ENCODE results near the gene ACBD4. TPM values are rescaled to one million over a fixed set of nuclear protein-coding genes. Genes with fewer than 3 reads are reported as not detected.

The ACBD4 gene
- total RNA-seq, 1 donor from 2014 or later: 20.6 TPM

- POLR2A ChIA-PET: interaction anchor here (0.6 to 8.7 kb wide), 26 partner anchors 12 to 394 kb away, joined by 3 to 703 read pairs (median 14); partner anchors contain the start of genes ACBD4, DCAKD, EFTUD2 and FMNL1
- H3K36me3 Mint-ChIP-seq (ENCODE audit: low read depth): peaks cover 19% of the 10 kb centered on the region
- no peaks in the 10 kb centered on the region for H3K9me3 Mint-ChIP-seq
- H3K4me1 Mint-ChIP-seq: peaks cover 53% of the 10 kb centered on the region
- H3K27ac Mint-ChIP-seq: peak overlapping the region; percentile 100
- H3K4me3 Mint-ChIP-seq: peak overlapping the region; percentile 96
- no peak for TF ChIP-seq CTCF (IDR thresholded peaks at IDR 0.05)
- DNase-seq (no peak), ATAC-seq (ENCODE audit: low read depth) (no peak)
- CTCF ChIA-PET: interaction anchor here (0.7 to 6.3 kb wide), 18 partner anchors 9 to 168 kb away, joined by 3 to 167 read pairs (median 4); partner anchors contain the start of genes ACBD4, HEXIM2, NMT1 and PLCD3
- intact Hi-C loops (cut with micrococcal nuclease): loop anchor here (1.0 to 2.0 kb wide), 3 partner anchors 47 to 167 kb away; partner anchors contain the start of gene MAP3K14
- no peaks in the 10 kb centered on the region for H3K27me3 Mint-ChIP-seq
These were observed 14.5 kb downstream of the ACBD4 start for GRCh38 chr17:45149669-45150664.

- ChIA-PET POLR2A (interaction anchor here (0.6 to 8.7 kb wide), 18 partner anchors 10 to 256 kb away, joined by 3 to 703 read pairs (median 4); partner anchors contain the start of genes ACBD4, FMNL1, HEXIM2 and MAP3K14), CTCF (interaction anchor here (0.6 to 6.3 kb wide), 8 partner anchors 10 to 88 kb away, joined by 4 to 167 read pairs (median 12); partner anchors contain the start of genes ACBD4, HEXIM2 and PLCD3)
- no peak for ATAC-seq (ENCODE audit: low read depth)
- peaks cover 55% of the 10 kb centered on the region for H3K4me1 Mint-ChIP-seq
- H3K4me3 Mint-ChIP-seq: peak overlapping the region; percentile 76
- no peak for TF ChIP-seq CTCF (IDR thresholded peaks at IDR 0.05)
- H3K27me3 Mint-ChIP-seq: no peaks in the 10 kb centered on the region
- peaks cover 23% of the 10 kb centered on the region for H3K36me3 Mint-ChIP-seq (ENCODE audit: low read depth)
- peak overlapping the region; percentile 79 for H3K27ac Mint-ChIP-seq
- H3K9me3 Mint-ChIP-seq: no peaks in the 10 kb centered on the region
- intact Hi-C loops (cut with micrococcal nuclease): no loop called here
- no peak for DNase-seq
These were observed 15.7 kb downstream of the ACBD4 start for GRCh38 chr17:45150911-45151809.

DNA sequence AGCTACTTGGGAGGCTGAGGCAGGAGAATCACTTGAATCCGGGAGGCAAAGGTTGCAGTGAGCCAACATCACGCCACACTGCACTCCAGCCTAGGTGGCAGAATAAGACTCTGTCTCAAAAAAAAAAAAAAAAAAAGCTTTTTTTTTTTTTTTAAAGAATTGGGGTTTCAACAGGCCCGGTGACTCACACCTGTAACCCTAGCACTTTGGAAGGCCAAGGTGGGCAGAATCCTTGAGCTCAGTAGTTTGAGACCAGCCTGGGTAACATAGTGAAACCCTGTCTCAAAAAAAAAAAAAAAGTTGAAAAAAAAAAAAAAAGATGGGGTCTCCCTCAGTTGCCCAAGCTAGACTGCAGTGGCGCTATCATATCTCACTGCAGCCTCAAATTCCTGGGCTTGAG is 19.5 kb downstream of the ACBD4 start:
- Mint-ChIP-seq H3K4me1 (peaks cover 56% of the 10 kb centered on the region), H3K9me3 (no peaks in the 10 kb centered on the region), H3K27me3 (no peaks in the 10 kb centered on the region), H3K4me3 (no peak overlapping the region), H3K27ac (no peak overlapping the region), H3K36me3 (ENCODE audit: low read depth) (peaks cover 26% of the 10 kb centered on the region)
- DNase-seq: no peak
- intact Hi-C loops (cut with micrococcal nuclease): no loop called here
- ChIA-PET POLR2A (interaction anchor here (0.6 to 1.7 kb wide), 10 partner anchors 10 to 1930 kb away, joined by 3 to 9 read pairs (median 5); partner anchors contain the start of gene ACBD4), CTCF (interaction anchor here (0.9 to 1.2 kb wide), 2 partner anchors 20 to 42 kb away, joined by 5 to 7 read pairs; partner anchors contain the start of gene ACBD4)
- no peak for ATAC-seq (ENCODE audit: low read depth)
- TF ChIP-seq CTCF (IDR thresholded peaks at IDR 0.05): no peak

DNA sequence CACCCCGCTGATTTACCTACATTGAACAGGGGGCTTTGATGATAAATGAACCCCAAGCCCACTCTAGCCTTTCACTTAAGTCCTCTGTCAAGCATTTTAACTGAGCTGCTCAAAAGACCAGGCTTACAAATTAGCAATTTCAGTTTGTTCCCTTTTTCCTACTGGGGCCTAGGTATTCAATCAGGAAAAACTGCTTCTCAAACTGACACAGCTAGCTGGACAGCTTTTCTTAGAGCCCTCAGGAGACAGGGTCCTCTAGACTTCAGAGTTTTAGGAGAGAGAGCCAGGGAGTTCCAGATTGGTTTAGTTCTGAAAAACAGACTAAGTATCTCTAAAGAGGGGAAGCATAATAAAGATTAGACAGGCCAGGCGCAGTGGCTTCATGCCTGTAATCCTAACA is 20.0 kb downstream of the ACBD4 start:
- Mint-ChIP-seq H3K36me3 (ENCODE audit: low read depth) (peaks cover 27% of the 10 kb centered on the region), H3K4me1 (peaks cover 56% of the 10 kb centered on the region), H3K27ac (peak overlapping the region; percentile 56), H3K27me3 (no peaks in the 10 kb centered on the region), H3K9me3 (no peaks in the 10 kb centered on the region), H3K4me3 (no peak overlapping the region)
- ChIA-PET CTCF (interaction anchor here (0.9 to 1.2 kb wide), 2 partner anchors 20 to 42 kb away, joined by 5 to 7 read pairs; partner anchors contain the start of gene ACBD4), POLR2A (interaction anchor here (0.6 to 1.7 kb wide), 7 partner anchors 10 to 1930 kb away, joined by 3 to 9 read pairs (median 5); partner anchors contain the start of gene ACBD4)
- no peak for ATAC-seq (ENCODE audit: low read depth)
- no peak for DNase-seq
- TF ChIP-seq CTCF (IDR thresholded peaks at IDR 0.05): no peak
- intact Hi-C loops (cut with micrococcal nuclease): no loop called here
